ENCODE measurements around the gene ASIC4. TPM values are rescaled to one million over a fixed set of nuclear protein-coding genes. Genes with fewer than 3 reads are reported as not detected.
A peak's percentile ranks its signal among the peaks of the same experiment; 100 is the strongest.

ASIC4 gene
- total and polyA plus RNA-seq, 2 of the 13 experiments (the other 11 are each of a cell fraction or from before 2014, with no cell fraction given): 0.03 TPM; not detected in 1

DNA sequence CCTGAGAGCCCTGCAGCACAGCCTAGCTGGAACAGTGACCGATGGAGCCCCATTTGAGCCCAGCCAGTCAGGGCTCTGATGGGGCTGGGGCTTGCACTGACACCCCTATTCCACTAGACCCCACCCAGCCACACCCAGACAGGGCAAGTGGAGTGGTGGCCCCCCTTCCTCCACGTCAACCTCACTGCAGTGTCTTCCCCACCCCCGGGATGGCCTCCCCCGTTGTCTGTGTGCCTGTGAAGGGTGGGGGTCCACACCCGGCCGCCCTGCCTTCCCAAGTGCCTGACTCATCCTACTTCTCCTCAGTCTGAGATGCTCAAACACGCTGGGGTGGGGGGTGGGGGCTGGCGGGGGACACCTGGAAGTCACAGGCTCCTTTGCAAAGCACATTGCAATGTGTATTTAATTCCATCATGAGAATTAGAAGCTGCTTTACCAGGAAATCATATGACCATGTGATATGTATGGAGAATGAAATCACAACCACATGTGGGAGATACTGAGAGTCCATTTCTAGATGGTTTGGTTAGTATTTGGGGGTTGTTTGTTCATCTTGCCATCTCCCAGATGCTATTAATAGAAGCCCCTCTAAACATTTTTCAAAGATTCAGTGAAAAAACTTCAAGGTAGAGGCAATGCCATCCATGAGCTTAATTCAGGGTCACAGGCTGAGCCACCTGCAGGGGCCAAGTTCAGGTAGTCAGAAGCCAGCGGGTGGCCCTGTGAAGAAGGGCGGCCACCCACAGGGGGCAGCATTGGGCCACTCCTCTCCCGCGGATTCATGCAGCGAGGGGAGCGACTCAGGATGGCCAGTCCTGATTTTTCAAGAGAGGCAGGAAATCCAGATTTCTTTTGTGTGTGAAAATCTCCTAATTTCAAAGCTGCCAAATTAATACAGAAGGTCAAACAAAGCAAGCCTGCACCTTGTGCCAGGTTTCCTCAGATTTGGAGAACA, 38.3 kb upstream of the ASIC4 start (continued):
- no peak for TF ChIP-seq SNAPC2 (CRISPR knock-in tag; IDR thresholded peaks at IDR 0.05)
- TF ChIP-seq, protein P1, sequence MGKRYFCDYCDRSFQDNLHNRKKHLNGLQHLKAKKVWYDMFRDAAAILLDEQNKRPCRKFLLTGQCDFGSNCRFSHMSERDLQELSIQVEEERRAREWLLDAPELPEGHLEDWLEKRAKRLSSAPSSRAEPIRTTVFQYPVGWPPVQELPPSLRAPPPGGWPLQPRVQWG (CRISPR knock-in tag; IDR thresholded peaks at IDR 0.05; ENCODE audit: borderline replicate concordance, low read depth): no peak
- no peak for TF ChIP-seq ZNF343 (CRISPR knock-in tag; IDR thresholded peaks at IDR 0.05)
- peak; percentile 89 for TF ChIP-seq XRCC5 (optimal IDR thresholded peaks at IDR 0.05; ENCODE audit: low read length)
- no peak for TF ChIP-seq ZNF550 (CRISPR knock-in tag; IDR thresholded peaks at IDR 0.05; ENCODE audit: borderline replicate concordance)
- peak; percentile 88 for TF ChIP-seq STAG1 (CRISPR knock-in tag; IDR thresholded peaks at IDR 0.05)
- 0 out of 2 replicates have a peak, but pooled peaks have one; percentile 29 for TF ChIP-seq MIXL1 (CRISPR knock-in tag; IDR thresholded peaks at IDR 0.05)
- TF ChIP-seq, protein P2, sequence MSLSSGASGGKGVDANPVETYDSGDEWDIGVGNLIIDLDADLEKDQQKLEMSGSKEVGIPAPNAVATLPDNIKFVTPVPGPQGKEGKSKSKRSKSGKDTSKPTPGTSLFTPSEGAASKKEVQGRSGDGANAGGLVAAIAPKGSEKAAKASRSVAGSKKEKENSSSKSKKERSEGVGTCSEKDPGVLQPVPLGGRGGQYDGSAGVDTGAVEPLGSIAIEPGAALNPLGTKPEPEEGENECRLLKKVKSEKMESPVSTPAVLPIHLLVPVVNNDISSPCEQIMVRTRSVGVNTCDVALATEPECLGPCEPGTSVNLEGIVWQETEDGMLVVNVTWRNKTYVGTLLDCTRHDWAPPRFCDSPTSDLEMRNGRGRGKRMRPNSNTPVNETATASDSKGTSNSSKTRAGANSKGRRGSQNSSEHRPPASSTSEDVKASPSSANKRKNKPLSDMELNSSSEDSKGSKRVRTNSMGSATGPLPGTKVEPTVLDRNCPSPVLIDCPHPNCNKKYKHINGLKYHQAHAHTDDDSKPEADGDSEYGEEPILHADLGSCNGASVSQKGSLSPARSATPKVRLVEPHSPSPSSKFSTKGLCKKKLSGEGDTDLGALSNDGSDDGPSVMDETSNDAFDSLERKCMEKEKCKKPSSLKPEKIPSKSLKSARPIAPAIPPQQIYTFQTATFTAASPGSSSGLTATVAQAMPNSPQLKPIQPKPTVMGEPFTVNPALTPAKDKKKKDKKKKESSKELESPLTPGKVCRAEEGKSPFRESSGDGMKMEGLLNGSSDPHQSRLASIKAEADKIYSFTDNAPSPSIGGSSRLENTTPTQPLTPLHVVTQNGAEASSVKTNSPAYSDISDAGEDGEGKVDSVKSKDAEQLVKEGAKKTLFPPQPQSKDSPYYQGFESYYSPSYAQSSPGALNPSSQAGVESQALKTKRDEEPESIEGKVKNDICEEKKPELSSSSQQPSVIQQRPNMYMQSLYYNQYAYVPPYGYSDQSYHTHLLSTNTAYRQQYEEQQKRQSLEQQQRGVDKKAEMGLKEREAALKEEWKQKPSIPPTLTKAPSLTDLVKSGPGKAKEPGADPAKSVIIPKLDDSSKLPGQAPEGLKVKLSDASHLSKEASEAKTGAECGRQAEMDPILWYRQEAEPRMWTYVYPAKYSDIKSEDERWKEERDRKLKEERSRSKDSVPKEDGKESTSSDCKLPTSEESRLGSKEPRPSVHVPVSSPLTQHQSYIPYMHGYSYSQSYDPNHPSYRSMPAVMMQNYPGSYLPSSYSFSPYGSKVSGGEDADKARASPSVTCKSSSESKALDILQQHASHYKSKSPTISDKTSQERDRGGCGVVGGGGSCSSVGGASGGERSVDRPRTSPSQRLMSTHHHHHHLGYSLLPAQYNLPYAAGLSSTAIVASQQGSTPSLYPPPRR (CRISPR knock-in tag; IDR thresholded peaks at IDR 0.05; ENCODE audit: borderline replicate concordance): no peak
- TF ChIP-seq KDM3A (CRISPR knock-in tag; IDR thresholded peaks at IDR 0.05; ENCODE audit: low read depth): no peak
- TF ChIP-seq, protein P3, sequence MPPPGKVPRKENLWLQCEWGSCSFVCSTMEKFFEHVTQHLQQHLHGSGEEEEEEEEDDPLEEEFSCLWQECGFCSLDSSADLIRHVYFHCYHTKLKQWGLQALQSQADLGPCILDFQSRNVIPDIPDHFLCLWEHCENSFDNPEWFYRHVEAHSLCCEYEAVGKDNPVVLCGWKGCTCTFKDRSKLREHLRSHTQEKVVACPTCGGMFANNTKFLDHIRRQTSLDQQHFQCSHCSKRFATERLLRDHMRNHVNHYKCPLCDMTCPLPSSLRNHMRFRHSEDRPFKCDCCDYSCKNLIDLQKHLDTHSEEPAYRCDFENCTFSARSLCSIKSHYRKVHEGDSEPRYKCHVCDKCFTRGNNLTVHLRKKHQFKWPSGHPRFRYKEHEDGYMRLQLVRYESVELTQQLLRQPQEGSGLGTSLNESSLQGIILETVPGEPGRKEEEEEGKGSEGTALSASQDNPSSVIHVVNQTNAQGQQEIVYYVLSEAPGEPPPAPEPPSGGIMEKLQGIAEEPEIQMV (CRISPR knock-in tag; IDR thresholded peaks at IDR 0.05; ENCODE audit: low read depth): no peak
- TF ChIP-seq ZNF30 (CRISPR knock-in tag; IDR thresholded peaks at IDR 0.05): no peak
- TF ChIP-seq MED1 (CRISPR knock-in tag; IDR thresholded peaks at IDR 0.05): no peak
- no peak for TF ChIP-seq ZNF652 (CRISPR knock-in tag; IDR thresholded peaks at IDR 0.05; ENCODE audit: borderline replicate concordance, low read depth)
- TF ChIP-seq, protein P4, sequence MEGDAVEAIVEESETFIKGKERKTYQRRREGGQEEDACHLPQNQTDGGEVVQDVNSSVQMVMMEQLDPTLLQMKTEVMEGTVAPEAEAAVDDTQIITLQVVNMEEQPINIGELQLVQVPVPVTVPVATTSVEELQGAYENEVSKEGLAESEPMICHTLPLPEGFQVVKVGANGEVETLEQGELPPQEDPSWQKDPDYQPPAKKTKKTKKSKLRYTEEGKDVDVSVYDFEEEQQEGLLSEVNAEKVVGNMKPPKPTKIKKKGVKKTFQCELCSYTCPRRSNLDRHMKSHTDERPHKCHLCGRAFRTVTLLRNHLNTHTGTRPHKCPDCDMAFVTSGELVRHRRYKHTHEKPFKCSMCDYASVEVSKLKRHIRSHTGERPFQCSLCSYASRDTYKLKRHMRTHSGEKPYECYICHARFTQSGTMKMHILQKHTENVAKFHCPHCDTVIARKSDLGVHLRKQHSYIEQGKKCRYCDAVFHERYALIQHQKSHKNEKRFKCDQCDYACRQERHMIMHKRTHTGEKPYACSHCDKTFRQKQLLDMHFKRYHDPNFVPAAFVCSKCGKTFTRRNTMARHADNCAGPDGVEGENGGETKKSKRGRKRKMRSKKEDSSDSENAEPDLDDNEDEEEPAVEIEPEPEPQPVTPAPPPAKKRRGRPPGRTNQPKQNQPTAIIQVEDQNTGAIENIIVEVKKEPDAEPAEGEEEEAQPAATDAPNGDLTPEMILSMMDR (CRISPR knock-in tag; IDR thresholded peaks at IDR 0.05): peak; percentile 93
- TF ChIP-seq RAD21 (CRISPR knock-in tag; IDR thresholded peaks at IDR 0.05): peak; percentile 84
- TF ChIP-seq ZNF510 (CRISPR knock-in tag; IDR thresholded peaks at IDR 0.05; ENCODE audit: low read depth): no peak
- 0 out of 2 replicates have a peak, but pooled peaks have one; percentile 40 for TF ChIP-seq ZSCAN25 (CRISPR knock-in tag; IDR thresholded peaks at IDR 0.05)
- TF ChIP-seq MEIS2 (CRISPR knock-in tag; IDR thresholded peaks at IDR 0.05): no peak
- peak; percentile 17; the same call in 1 of the 2 replicates for TF ChIP-seq SUZ12 (IDR thresholded peaks at IDR 0.05; ENCODE audit: low read depth, low read length)
- TF ChIP-seq ZNF605 (CRISPR knock-in tag; IDR thresholded peaks at IDR 0.05): no peak
- TF ChIP-seq ZEB1 (IDR thresholded peaks at IDR 0.05; ENCODE audit: insufficient replicate concordance, low read depth): peak; percentile 29
- no peak for TF ChIP-seq ZNF564 (CRISPR knock-in tag; IDR thresholded peaks at IDR 0.05)

Data from HepG2 (cell line).